ENCODE measurements around the gene HOPX. TPM values are rescaled to one million over a fixed set of nuclear protein-coding genes. Genes with fewer than 3 reads are reported as not detected.

HOPX gene
- total and polyA plus RNA-seq, 2 of the 8 experiments (the other 6 are each of a cell fraction or from before 2014, with no cell fraction given), result not detected

GRCh38 chr4:56603297-56603696 lies 77.8 kb downstream of the HOPX start:
- no peak overlapping the region; the same call in 1 of the 2 replicates for H2AFZ ChIP-seq (ENCODE audit: low read length)

More at GRCh38 chr4:56603297-56603696, 77.8 kb downstream of the HOPX start:
- H3K9ac ChIP-seq (replicated peaks in 1 of 4; ENCODE audit: extremely low read depth in 1 of 4, low read depth in 3 of 4, low read length in 3 of 4), result no peak overlapping the region
- no peaks in the 10 kb centered on the region; a peak in 1 of 8 replicates for H3K36me3 ChIP-seq (ENCODE audit: control insufficient read depth in 2 of 4, insufficient read depth in 4 of 4, low read length in 3 of 4)
- H3K79me1 ChIP-seq (ENCODE audit: low read depth, low read length), result no peaks in the 10 kb centered on the region
- H3K4me2 ChIP-seq (ENCODE audit: insufficient read depth in 1 of 2, low read depth in 2 of 2, low read length in 2 of 2), result no peak overlapping the region
- H2BK5ac ChIP-seq (ENCODE audit: low read depth, low read length), result no peak overlapping the region
- H3K4me1 ChIP-seq (replicated peaks in 1 of 4; ENCODE audit: control insufficient read depth in 3 of 4, insufficient read depth in 4 of 4, low read length in 3 of 4), result peaks cover 5 to 7% (median 7%) of the 10 kb centered on the region in 4 experiments; a peak in 4 of 7 replicates
- no peak overlapping the region for H2BK120ac ChIP-seq (replicated peaks; ENCODE audit: low read depth, low read length)
- no peak overlapping the region for H3K14ac ChIP-seq (ENCODE audit: insufficient read length)
- CTCF ChIA-PET (ENCODE audit: partially characterized antibody), result no interaction called here
- POLR2A ChIA-PET (ENCODE audit: partially characterized antibody), result interaction anchor here (1.4 kb wide), 1 partner anchor 39 kb away, joined by 3 read pairs; no protein-coding TSS in a partner anchor
- no peak overlapping the region for H3K27ac ChIP-seq (ENCODE audit: low read depth, low read length)
- no peak overlapping the region for H3K18ac ChIP-seq (ENCODE audit: extremely low read depth, low read length)
- 75% methylated on average over 3 of the region's 3 CpGs; no CpG with 5 or more reads in 1 of the 2 experiments for WGBS, 2 experiments (ENCODE audit: extremely low coverage in 1 of 2, insufficient coverage in 1 of 2, insufficient read length in 1 of 2, insufficient replicate concordance in 2 of 2, low coverage in 1 of 2, low lambda C conversion rate in 2 of 2, missing lambda C conversion rate in 1 of 2)
- H4K20me1 ChIP-seq (replicated peaks in 1 of 2; ENCODE audit: control insufficient read depth in 1 of 2, insufficient read depth in 2 of 2, low read length in 2 of 2), result peaks cover 0 to 6% of the 10 kb centered on the region in 2 experiments
- 0 out of 4 replicates have a peak, but pooled peaks cover 0 to 3% of the 10 kb centered on the region in 2 experiments for H3K9me3 ChIP-seq (ENCODE audit: insufficient read depth in 2 of 2, low read depth in 1 of 2, low read length in 1 of 2)
- no peak overlapping the region for H4K8ac ChIP-seq (ENCODE audit: extremely low read depth, insufficient read depth, low read length)
- H3K4me3 ChIP-seq (ENCODE audit: extremely low read depth in 1 of 4, insufficient read depth in 2 of 4, low read depth in 3 of 4, low read length in 4 of 4), result no peak overlapping the region
- TF ChIP-seq NANOG (IDR thresholded peaks at IDR 0.05; ENCODE audit: insufficient read depth, low read depth, low read length, poor library complexity, severe bottlenecking) (no peak), HDAC2 (IDR thresholded peaks at IDR 0.05; ENCODE audit: borderline replicate concordance in 1 of 2, low read depth in 2 of 2, low read length in 2 of 2) (no peak)
- no peak for FAIRE-seq
- no peak overlapping the region for H2AK5ac ChIP-seq (ENCODE audit: low read depth, low read length)
- no peak overlapping the region for H3K56ac ChIP-seq (replicated peaks; ENCODE audit: insufficient read length, low read depth, low read length)
- H3K4ac ChIP-seq (replicated peaks; ENCODE audit: insufficient read length, low read depth, low read length), result no peak overlapping the region
- H4K91ac ChIP-seq (replicated peaks; ENCODE audit: insufficient read length, low read length), result no peak overlapping the region
- no peak overlapping the region for H2BK12ac ChIP-seq (ENCODE audit: low read depth, low read length)
- H3K23me2 ChIP-seq (ENCODE audit: low read depth, low read length), result no peaks in the 10 kb centered on the region; the same call in 1 of the 2 replicates
- no peak overlapping the region for H2BK15ac ChIP-seq (ENCODE audit: low read length)
- no peaks in the 10 kb centered on the region for H3K79me2 ChIP-seq (ENCODE audit: control insufficient read depth in 1 of 2, insufficient read depth in 2 of 2, low read length in 2 of 2)
- H3K23ac ChIP-seq (ENCODE audit: insufficient read length), result no peak overlapping the region
- H3K27me3 ChIP-seq (replicated peaks in 1 of 4; ENCODE audit: control insufficient read depth in 3 of 4, extremely low read depth in 1 of 4, insufficient read depth in 3 of 4, low read length in 3 of 4), result peaks cover 22 to 46% (median 31%) of the 10 kb centered on the region in 4 experiments
- DNase-seq (ENCODE audit: low read depth in 1 of 2, low spot score in 2 of 2), result no peak
- H4K5ac ChIP-seq (ENCODE audit: insufficient read length, low read depth, low read length), result no peak overlapping the region
- H2BK20ac ChIP-seq (ENCODE audit: low read length), result no peak overlapping the region

Other genes with a start within 250 kb of the HOPX start
- 98.4 and 104 TPM in 2 replicates for gene PPAT, start 245.7 kb downstream of the HOPX start, total RNA-seq (2021; fragmentation: NEBNext Ultra II Directional; extraction: Animal tissue kit (Norgen Biotek cat#: 25700))
- gene PPAT, start 245.7 kb downstream of the HOPX start, polyA plus RNA-seq (2011; rRNA removed), result 15.6 and 24.5 TPM in 2 replicates
- 487 and 512 TPM in 2 replicates for gene PAICS, start 245.0 kb downstream of the HOPX start, total RNA-seq (2021; fragmentation: NEBNext Ultra II Directional; extraction: Animal tissue kit (Norgen Biotek cat#: 25700))
- gene PAICS, start 245.0 kb downstream of the HOPX start, polyA plus RNA-seq (2011; rRNA removed), result 267 and 456 TPM in 2 replicates
- gene SRP72, start 213.7 kb downstream of the HOPX start, total RNA-seq (2021; fragmentation: NEBNext Ultra II Directional; extraction: Animal tissue kit (Norgen Biotek cat#: 25700)), result 139 and 144 TPM in 2 replicates
- 24.4 and 37.7 TPM in 2 replicates for gene SRP72, start 213.7 kb downstream of the HOPX start, polyA plus RNA-seq (2011; rRNA removed)
- gene ARL9, start 175.5 kb downstream of the HOPX start, total RNA-seq (2021; fragmentation: NEBNext Ultra II Directional; extraction: Animal tissue kit (Norgen Biotek cat#: 25700)), result 0.31 and 0.76 TPM in 2 replicates
- gene ARL9, start 175.5 kb downstream of the HOPX start, polyA plus RNA-seq (2011; rRNA removed), result 0.31 and 0.60 TPM in 2 replicates
- 1.4 and 1.6 TPM in 2 replicates for gene SPINK2, start 140.4 kb upstream of the HOPX start, total RNA-seq (2021; fragmentation: NEBNext Ultra II Directional; extraction: Animal tissue kit (Norgen Biotek cat#: 25700))
- 0.89 and 1.9 TPM in 2 replicates for gene SPINK2, start 140.4 kb upstream of the HOPX start, polyA plus RNA-seq (2011; rRNA removed)
- gene REST, start 226.6 kb upstream of the HOPX start, total RNA-seq (2021; fragmentation: NEBNext Ultra II Directional; extraction: Animal tissue kit (Norgen Biotek cat#: 25700)), result 66.3 and 70.2 TPM in 2 replicates
- gene REST, start 226.6 kb upstream of the HOPX start, polyA plus RNA-seq (2011; rRNA removed), result 6.9 and 10.2 TPM in 2 replicates

Measured in H1 (cell line).